Kidney (tissue), 14 donors: ENCODE results near the gene MAJIN. TPM values are rescaled to one million over a fixed set of nuclear protein-coding genes. Genes with fewer than 3 reads are reported as not detected.

Source experiments
- DNase-seq, 5 donors: peaks; one replicate each; pipeline ENCODE4 v3.0.0-alpha.2; 2013 to 2020
- FAIRE-seq: peaks from 2 replicates; lab custom pipeline; 2012; peaks lifted over from hg19 to GRCh38; lab: Jason Lieb, UNC
- H3K27ac ChIP-seq, 2 donors: one replicate each; pipeline ENCODE4 v1.7.0; 2013; ENCODE audit warnings: low read depth in 2 of 2, low read length in 2 of 2, inconsistent platforms in 1 of 2
- H3K27me3 ChIP-seq: one replicate; pipeline ENCODE4 v1.7.1; 2013; ENCODE audit warnings: low read length, inconsistent platforms; ENCODE audit not compliant: control insufficient read depth, insufficient read depth
- H3K36me3 ChIP-seq, 3 donors: one replicate each; pipeline versions ENCODE4 v1.7.0 to v1.7.1; 2013; ENCODE audit warnings: low read length in 3 of 3, control low read depth in 1 of 3, inconsistent platforms in 1 of 3; ENCODE audit not compliant: insufficient read depth in 3 of 3, control insufficient read depth in 2 of 3
- H3K4me1 ChIP-seq, 3 donors: one replicate each; pipeline versions ENCODE4 v1.7.0 to v1.7.1; 2013; ENCODE audit warnings: low read length in 3 of 3, inconsistent platforms in 1 of 3, low read depth in 1 of 3; ENCODE audit not compliant: control insufficient read depth in 2 of 3, insufficient read depth in 2 of 3
- H3K4me3 ChIP-seq, 3 donors: one replicate each; pipeline versions ENCODE4 v1.7.0 to v1.8.1; 2013; ENCODE audit warnings: low read length in 3 of 3, control low read depth in 1 of 3, inconsistent platforms in 1 of 3
- H3K9ac ChIP-seq, 3 donors: one replicate each; pipeline versions ENCODE4 v1.7.0 to v1.7.1; 2013; ENCODE audit warnings: low read length in 3 of 3, control low read depth in 1 of 3, inconsistent platforms in 1 of 3
- H3K9me3 ChIP-seq, 3 donors: one replicate each; pipeline versions ENCODE4 v1.7.0 to v1.7.1; 2013; ENCODE audit warnings: low read length in 3 of 3, control low read depth in 1 of 3, inconsistent platforms in 1 of 3; ENCODE audit not compliant: control insufficient read depth in 2 of 3, insufficient read depth in 1 of 3
- CTCF ChIP-seq: IDR thresholded peaks from 3 replicates; pipeline ENCODE4 v1.5.1; 2012; ENCODE audit warnings: mild to moderate bottlenecking, moderate library complexity, borderline replicate concordance; ENCODE audit not compliant: insufficient read depth; ENCODE audit errors: extremely low read depth
- intact Hi-C: fragments of 100-400 bp; cut with DNase I; formaldehyde crosslinking; loops from one replicate; pipeline ENCODE4 v1.11.1; 2022
- polyA plus RNA-seq: library from polyadenylated mRNA; stranded (reverse); fragments of 350-450 nt; fragmentation: Illumina TruSeq; extraction: RNeasy Lipid Tissue Mini Kit (QIAGEN cat#74804); gene quantifications from one replicate; pipeline ENCODE4 v1.2.3, GENCODE V29; 2014; ENCODE audit warnings: low read depth, low replicate concordance; ENCODE audit not compliant: insufficient read depth
- total RNA-seq: library from RNA; stranded (reverse); fragmentation: NEBNext Ultra II Directional; extraction: Animal tissue kit (Norgen Biotek cat#: 25700); gene quantifications from one replicate; pipeline ENCODE4 v1.2.1, GENCODE V29; 2021
- donor health status: control.
- donor health status: control.
- donor health status: control.
- donor health status: control.
- donor health status: control.
- donor health status: DM: yes; HTN: yes; CAD: no.
- donor health status: Normal renal cell carcinoma (clear cell type).

Gene MAJIN
- total and polyA plus RNA-seq, 2 donors from 2014 or later: 0.80 TPM; not detected in 1

- H3K27ac ChIP-seq: peak within 1 kb of the TSS; percentile 74 to 85
- H3K4me3 ChIP-seq: peak within 1 kb of the TSS; percentile 26 to 89 (median 73)
- peak within 1 kb of the TSS in 2 of 3 donors; percentile 56 to 93 for H3K9ac ChIP-seq
- H3K27me3 ChIP-seq: no peaks in the 10 kb centered on the region
- H3K4me1 ChIP-seq: peaks cover 0 to 18% (median 6%) of the 10 kb centered on the region in 3 donors
- FAIRE-seq (no peak), DNase-seq (peak; percentile 85 to 95 (median 93))
- TF ChIP-seq CTCF: peak; percentile 56
- no peaks in the 10 kb centered on the region for H3K9me3 ChIP-seq
- H3K36me3 ChIP-seq: no peaks in the 10 kb centered on the region
- intact Hi-C loops: loop anchor here (10.0 kb wide), 1 partner anchor 62 kb away; the partner anchor contains the start of gene GPHA2
Observed at GRCh38 chr11:64996710-64997380, 24.9 kb upstream of the MAJIN start, which contains the start of gene BATF2. BATF2 (minus strand) TSS chr11:64996971; CDS start chr11:64996914, 57 bp downstream.

GRCh38 chr11:64996327-64996709 lies 24.4 kb upstream of the MAJIN start:
- peak overlapping the region in 2 of 3 donors; percentile 73 to 89 for H3K4me3 ChIP-seq
- no peak for FAIRE-seq
- H3K4me1 ChIP-seq: peaks cover 0 to 18% (median 6%) of the 10 kb centered on the region in 3 donors
- intact Hi-C loops: loop anchor here (10.0 kb wide), 1 partner anchor 62 kb away; the partner anchor contains the start of gene GPHA2
- no peaks in the 10 kb centered on the region for H3K9me3 ChIP-seq
- peak overlapping the region; percentile 52 to 85 for H3K27ac ChIP-seq
- peak overlapping the region in 2 of 3 donors; percentile 56 to 93 for H3K9ac ChIP-seq
- H3K27me3 ChIP-seq: no peaks in the 10 kb centered on the region
- TF ChIP-seq CTCF: no peak
- no peaks in the 10 kb centered on the region for H3K36me3 ChIP-seq
- no peak for DNase-seq

GRCh38 chr11:64994318-64994717 lies 22.4 kb upstream of the MAJIN start:
- DNase-seq: no peak
- Histone ChIP-seq H3K9me3 (no peaks in the 10 kb centered on the region), H3K4me3 (no peak overlapping the region), H3K36me3 (no peaks in the 10 kb centered on the region), H3K27me3 (no peaks in the 10 kb centered on the region), H3K4me1 (peaks cover 6 to 23% (median 9%) of the 10 kb centered on the region in 3 donors), H3K27ac (no peak overlapping the region), H3K9ac (no peak overlapping the region)
- no peak for FAIRE-seq
- no peak for TF ChIP-seq CTCF
- intact Hi-C loops: loop anchor here (10.0 kb wide), 1 partner anchor 60 kb away; the partner anchor contains the start of gene GPHA2
